GM18951 (cell line): ENCODE results near the gene PIP5KL1.

ENCODE experiments used
- POLR2A ChIP-seq: IDR thresholded peaks from 4 replicates; pipeline ENCODE4 v1.6.1; 2011; ENCODE audit warnings: mild to moderate bottlenecking; ENCODE audit not compliant: insufficient read length, insufficient read depth; ENCODE audit errors: extremely low read depth
- in situ Hi-C: fragments of 300-500 bp; cut with MboI; formaldehyde crosslinking; loops from one replicate; pipeline ENCODE4 v1.12.0; 2022; ENCODE audit warnings: low sequenced_read_pairs, mixed read lengths, inconsistent platforms; ENCODE audit not compliant: unreplicated experiment

Gene PIP5KL1

GRCh38 chr9:127953154-127953553 lies 22.6 kb upstream of the PIP5KL1 start:
- in situ Hi-C loops: no loop called here

GRCh38 chr9:127950513-127951289 lies 20.1 kb upstream of the PIP5KL1 start:
- TF ChIP-seq POLR2A: no peak
- in situ Hi-C loops: no loop called here

More at GRCh38 chr9:127953154-127953553, 22.6 kb upstream of the PIP5KL1 start:
- TF ChIP-seq POLR2A: no peak

DNA sequence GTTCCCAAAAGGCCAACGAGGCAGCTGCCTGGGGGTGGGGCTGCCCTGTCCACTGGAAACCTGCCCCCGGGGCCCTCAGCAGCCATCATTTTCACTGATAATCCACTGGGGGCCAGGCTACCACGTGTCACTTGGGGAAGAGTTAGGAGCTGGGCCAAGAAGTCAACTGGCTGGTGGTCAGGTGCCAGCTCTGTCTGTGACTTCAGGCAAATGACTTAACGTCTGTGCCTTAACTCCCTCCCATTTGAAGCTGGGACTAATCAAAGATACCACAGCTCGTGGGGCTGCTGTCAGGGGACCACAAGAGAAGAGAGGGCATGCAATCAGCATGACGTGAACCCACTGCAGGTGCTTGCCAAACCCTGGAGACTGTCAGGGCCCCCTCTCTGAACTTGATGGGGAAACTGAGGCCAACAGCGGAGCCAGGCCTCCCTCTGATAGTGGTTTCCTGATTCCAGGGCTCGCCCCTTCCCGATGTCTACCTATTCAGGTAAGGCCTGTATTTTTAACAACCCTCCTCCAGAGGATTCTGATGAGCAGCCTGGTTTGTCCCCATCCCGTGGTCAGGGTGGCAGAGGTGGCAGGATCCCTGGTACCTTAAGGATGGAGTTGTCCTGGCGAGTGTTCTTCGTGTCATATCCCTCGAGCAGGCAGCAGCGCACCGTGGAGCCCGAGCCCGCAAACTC lies 19.4 kb upstream of the PIP5KL1 start:
- no peak for TF ChIP-seq POLR2A
- in situ Hi-C loops: no loop called here

- in situ Hi-C loops: no loop called here
These were observed 17.5 kb upstream of the PIP5KL1 start for GRCh38 chr9:127947841-127948710.

GRCh38 chr9:127946728-127947127 lies 16.2 kb upstream of the PIP5KL1 start:
- in situ Hi-C loops: no loop called here

More at GRCh38 chr9:127947841-127948710, 17.5 kb upstream of the PIP5KL1 start:
- TF ChIP-seq POLR2A: no peak

GRCh38 chr9:127945942-127946341 lies 15.4 kb upstream of the PIP5KL1 start:
- no peak for TF ChIP-seq POLR2A
- in situ Hi-C loops: no loop called here

More at GRCh38 chr9:127946728-127947127, 16.2 kb upstream of the PIP5KL1 start:
- no peak for TF ChIP-seq POLR2A

- in situ Hi-C loops: no loop called here
- TF ChIP-seq POLR2A: no peak
These were observed 14.8 kb upstream of the PIP5KL1 start for GRCh38 chr9:127945338-127945737.

DNA sequence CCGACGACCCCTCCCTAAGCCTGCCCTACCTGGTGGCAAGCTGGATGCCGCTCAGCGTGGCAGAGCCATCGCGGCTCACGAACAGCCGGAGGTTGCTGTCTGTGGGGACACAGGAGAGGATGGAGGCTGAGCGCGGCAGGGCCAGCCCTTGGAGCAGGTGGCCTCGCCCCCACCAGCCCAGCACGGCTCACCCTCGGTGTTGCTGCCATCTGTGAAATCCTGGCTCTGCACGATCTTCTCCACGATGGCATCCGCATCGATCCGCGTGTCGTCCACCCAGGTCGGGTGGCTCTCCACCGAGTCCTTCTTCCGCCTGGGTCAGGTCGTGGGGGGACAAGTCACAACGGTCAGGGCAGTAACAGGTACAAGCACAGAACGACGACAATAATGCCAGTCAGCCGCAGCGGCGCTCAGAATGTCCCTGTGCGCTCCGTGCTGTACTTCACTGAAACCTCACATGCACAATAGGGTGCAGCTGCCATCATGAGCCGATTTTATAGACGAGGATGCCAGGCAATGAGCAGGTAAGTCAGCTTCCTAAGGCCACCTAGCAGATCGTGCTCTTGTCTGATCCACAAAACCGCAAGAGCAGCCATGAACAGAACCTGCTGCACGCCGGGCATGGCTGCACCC lies 14.1 kb upstream of the PIP5KL1 start:
- no peak for TF ChIP-seq POLR2A
- in situ Hi-C loops: no loop called here

- in situ Hi-C loops: no loop called here
- no peak for TF ChIP-seq POLR2A
These were observed 13.2 kb upstream of the PIP5KL1 start for GRCh38 chr9:127943731-127944144.

- in situ Hi-C loops: no loop called here
- no peak for TF ChIP-seq POLR2A
These were observed 12.6 kb upstream of the PIP5KL1 start for GRCh38 chr9:127943011-127943662.

DNA sequence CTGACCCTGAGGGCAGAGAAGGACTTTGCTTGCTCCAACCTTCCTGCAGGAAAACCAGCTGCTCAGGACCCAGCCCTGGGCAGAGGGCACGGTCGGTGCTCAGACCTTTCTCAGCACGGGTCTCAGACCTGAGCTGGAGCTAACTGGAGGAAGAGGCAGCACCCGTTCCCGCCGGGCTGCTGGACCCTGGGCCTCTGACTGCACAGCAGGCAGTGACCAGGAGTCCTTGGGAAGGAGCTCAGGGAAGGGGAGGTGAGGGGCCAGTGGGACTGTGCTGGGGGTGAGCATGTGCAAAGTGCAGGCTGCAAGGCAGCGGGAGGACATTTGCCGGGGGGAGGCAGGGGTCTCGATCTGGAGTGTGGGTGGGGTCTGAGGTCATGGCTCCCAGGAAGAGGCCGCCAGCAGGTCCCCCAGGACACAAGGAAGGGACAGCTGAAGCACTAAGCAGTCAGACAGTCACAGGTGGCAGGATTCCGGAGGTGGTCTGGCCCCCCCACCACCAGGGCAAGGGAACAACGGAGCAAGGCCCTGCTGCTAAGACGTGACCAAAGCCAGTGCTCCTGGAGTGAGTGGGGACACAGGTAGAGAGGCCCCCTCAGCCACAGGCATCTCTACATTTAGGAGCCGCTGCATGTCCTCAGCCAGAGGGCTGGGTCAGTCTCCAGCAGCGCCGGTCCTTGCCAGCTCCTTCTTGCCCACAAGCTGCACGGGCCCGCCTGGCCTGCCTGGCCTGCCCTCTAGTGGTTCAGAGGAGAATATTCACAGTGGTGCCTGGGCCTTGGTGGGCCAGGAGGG lies 11.8 kb upstream of the PIP5KL1 start:
- TF ChIP-seq POLR2A: no peak
- in situ Hi-C loops: no loop called here

DNA sequence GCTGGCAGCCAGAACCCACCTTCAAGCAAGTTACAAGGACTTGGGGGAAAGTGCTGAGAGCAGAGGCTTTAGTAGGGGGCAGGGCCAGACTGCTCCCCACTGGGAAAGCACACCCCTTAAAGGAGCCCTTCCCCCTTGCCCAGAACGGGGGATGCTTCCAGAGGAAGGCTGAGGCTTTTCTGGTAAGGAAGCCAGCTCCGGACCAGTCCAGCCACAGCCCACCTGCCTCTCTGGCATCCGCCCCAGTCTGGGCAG lies 11.3 kb upstream of the PIP5KL1 start:
- in situ Hi-C loops: no loop called here
- TF ChIP-seq POLR2A: no peak
